CD4-positive, CD25-positive, alpha-beta regulatory T cell (primary cell): ENCODE data around the gene ZBTB7B. TPM values are rescaled to one million over a fixed set of nuclear protein-coding genes. Genes with fewer than 3 reads are reported as not detected.
A peak's percentile ranks its signal among the peaks of the same experiment; 100 is the strongest.

Source experiments
- ATAC-seq, 2 donors: fragments of 150-1000 bp; cut with Tn5 transposase; one replicate each; pipeline ENCODE4 v1.10.0; 2021; ENCODE audit warnings: low read depth in 2 of 2, moderate number of reproducible peaks in 2 of 2, moderate library complexity in 1 of 2
- DNase-seq, 3 donors: peaks; one replicate each; pipeline versions ENCODE4 v3.0.0 to v3.0.0-alpha.2; 2012 to 2022; ENCODE audit warnings: mixed read lengths in 1 of 3
- H3K27ac ChIP-seq: one replicate; pipeline ENCODE4 v1.7.0; 2013; ENCODE audit warnings: mild to moderate bottlenecking, low read length; ENCODE audit not compliant: insufficient read depth, poor library complexity, severe bottlenecking
- H3K27me3 ChIP-seq: one replicate; pipeline ENCODE4 v1.7.0; 2013; ENCODE audit warnings: low read length; ENCODE audit not compliant: control insufficient read depth, insufficient read depth
- H3K36me3 ChIP-seq: one replicate; pipeline ENCODE4 v1.7.0; 2013; ENCODE audit warnings: mild to moderate bottlenecking, low read length, moderate library complexity; ENCODE audit not compliant: control insufficient read depth, insufficient read depth
- H3K4me1 ChIP-seq: 2 replicates; pipeline ENCODE4 v1.7.0; 2013; ENCODE audit warnings: mild to moderate bottlenecking, low read length; ENCODE audit not compliant: insufficient read depth, control insufficient read depth, poor library complexity, severe bottlenecking
- H3K4me3 ChIP-seq: one replicate; pipeline ENCODE4 v1.7.0; 2013; ENCODE audit warnings: low read depth, mild to moderate bottlenecking, low read length, moderate library complexity
- H3K9me3 ChIP-seq, 2 experiments: 1 replicate in 1 of 2; 2 replicates in 1 of 2; pipeline ENCODE4 v1.7.0; 2013; ENCODE audit warnings: low read length in 2 of 2, mild to moderate bottlenecking in 1 of 2, moderate library complexity in 1 of 2; ENCODE audit not compliant: control insufficient read depth in 2 of 2
- H3K27ac Mint-ChIP-seq, 3 donors: one replicate each; pipeline ENCODE4 v1.8.0; 2020 to 2022; ENCODE audit warnings: mild to moderate bottlenecking in 3 of 3, mixed read lengths in 3 of 3, moderate library complexity in 2 of 3
- H3K27me3 Mint-ChIP-seq: one replicate; pipeline ENCODE4 v1.8.0; 2022; ENCODE audit warnings: mild to moderate bottlenecking, mixed read lengths
- H3K36me3 Mint-ChIP-seq: one replicate; pipeline ENCODE4 v1.8.0; 2020; ENCODE audit warnings: mixed read lengths
- H3K4me1 Mint-ChIP-seq, 4 donors: one replicate each; pipeline ENCODE4 v1.8.0; 2020 to 2022; ENCODE audit warnings: mixed read lengths in 4 of 4, mild to moderate bottlenecking in 1 of 4
- H3K4me3 Mint-ChIP-seq, 4 donors: one replicate each; pipeline ENCODE4 v1.8.0; 2020 to 2022; ENCODE audit warnings: mild to moderate bottlenecking in 4 of 4, mixed read lengths in 4 of 4, moderate library complexity in 3 of 4
- H3K9me3 Mint-ChIP-seq, 7 donors: one replicate each; pipeline ENCODE4 v1.8.0; 2020 to 2022; ENCODE audit warnings: mixed read lengths in 7 of 7, mild to moderate bottlenecking in 3 of 7, moderate library complexity in 2 of 7
- polyA plus RNA-seq, 4 donors: library from polyadenylated mRNA; unstranded; fragments of 300-500 nt; fragmentation: Illumina TruSeq; gene quantifications; one replicate each; pipeline ENCODE4 v1.2.3, GENCODE V29; 2021
- total RNA-seq: library from RNA; stranded (reverse); gene quantifications from one replicate; pipeline ENCODE4 v1.2.3, GENCODE V29; 2022

ZBTB7B gene
- total RNA-seq (68.0 TPM), polyA plus RNA-seq (1 to 10 TPM; 3.7 to 6.5 (median 5.3) TPM)

GRCh38 chr1:155002464-155003226, at the start of gene ZBTB7B:
TSS of gene ZBTB7B (plus strand) at chr1:155002802. CDS start at chr1:155014661, 11,859 bp downstream.
- ATAC-seq (peak; percentile 0 to 1), DNase-seq (peak in 1 of 3 donors; percentile 29)
- H3K27me3 ChIP-seq: no peaks in the 10 kb centered on the region
- peak within 1 kb of the TSS; percentile 99 for H3K4me3 Mint-ChIP-seq
- peak within 1 kb of the TSS; percentile 92 to 97 (median 96) for H3K27ac Mint-ChIP-seq
- H3K9me3 Mint-ChIP-seq: peaks cover 0 to 2% (median 0%) of the 10 kb centered on the region in 7 donors
- no peaks in the 10 kb centered on the region for H3K36me3 ChIP-seq
- H3K27me3 Mint-ChIP-seq: no peaks in the 10 kb centered on the region
- H3K4me1 ChIP-seq: peaks cover 76% of the 10 kb centered on the region
- peak within 1 kb of the TSS; percentile 92 for H3K4me3 ChIP-seq
- no peaks in the 10 kb centered on the region for H3K9me3 ChIP-seq
- peaks cover 11 to 59% (median 37%) of the 10 kb centered on the region in 4 donors for H3K4me1 Mint-ChIP-seq
- H3K27ac ChIP-seq: peak within 1 kb of the TSS; percentile 96
- no peaks in the 10 kb centered on the region for H3K36me3 Mint-ChIP-seq

- DNase-seq: no peak
- no peaks in the 10 kb centered on the region for H3K27me3 ChIP-seq
- Mint-ChIP-seq H3K27ac (peak overlapping the region; percentile 99 to 100 (median 100)), H3K4me3 (peak overlapping the region; percentile 95 to 98 (median 98)), H3K9me3 (peaks cover 0 to 5% (median 0%) of the 10 kb centered on the region in 7 donors), H3K27me3 (peaks cover 6% of the 10 kb centered on the region), H3K4me1 (peaks cover 0 to 90% (median 51%) of the 10 kb centered on the region in 4 donors), H3K36me3 (peaks cover 33% of the 10 kb centered on the region)
- H3K9me3 ChIP-seq: no peaks in the 10 kb centered on the region
- H3K4me1 ChIP-seq: peaks cover 82% of the 10 kb centered on the region
- peak overlapping the region; percentile 100 for H3K27ac ChIP-seq
- ATAC-seq: no peak
- peak overlapping the region; percentile 91 for H3K4me3 ChIP-seq
- peaks cover 34% of the 10 kb centered on the region for H3K36me3 ChIP-seq
Measured at GRCh38 chr1:154953611-154954038, 49.0 kb upstream of the ZBTB7B start.

- ATAC-seq: no peak
- peak overlapping the region; percentile 99 to 100 (median 100) for H3K27ac Mint-ChIP-seq
Measured at GRCh38 chr1:154954541-154954940, 48.1 kb upstream of the ZBTB7B start.

GRCh38 chr1:154955039-154955717, 47.4 kb upstream of the ZBTB7B start:
- Histone ChIP-seq H3K27me3 (no peaks in the 10 kb centered on the region), H3K9me3 (no peaks in the 10 kb centered on the region), H3K4me3 (peak overlapping the region; percentile 91), H3K27ac (peak overlapping the region; percentile 100), H3K4me1 (peaks cover 83% of the 10 kb centered on the region), H3K36me3 (peaks cover 39% of the 10 kb centered on the region)
- H3K27me3 Mint-ChIP-seq: peaks cover 6% of the 10 kb centered on the region
- ATAC-seq (peak; percentile 90 to 91), DNase-seq (peak; percentile 95 to 98 (median 96))
- peaks cover 26% of the 10 kb centered on the region for H3K36me3 Mint-ChIP-seq
- peaks cover 0 to 4% (median 0%) of the 10 kb centered on the region in 7 donors for H3K9me3 Mint-ChIP-seq
- peak overlapping the region; percentile 99 to 100 (median 100) for H3K27ac Mint-ChIP-seq
- H3K4me3 Mint-ChIP-seq: peak overlapping the region; percentile 95 to 98 (median 98)
- H3K4me1 Mint-ChIP-seq: peaks cover 0 to 84% (median 48%) of the 10 kb centered on the region in 4 donors

More at GRCh38 chr1:154954541-154954940, 48.1 kb upstream of the ZBTB7B start:
- H3K9me3 ChIP-seq: no peaks in the 10 kb centered on the region
- peaks cover 38% of the 10 kb centered on the region for H3K36me3 ChIP-seq
- H3K4me3 ChIP-seq: peak overlapping the region; percentile 91
- peak overlapping the region; percentile 100 for H3K27ac ChIP-seq
- peaks cover 6% of the 10 kb centered on the region for H3K27me3 Mint-ChIP-seq
- H3K27me3 ChIP-seq: no peaks in the 10 kb centered on the region
- no peak for DNase-seq
- H3K36me3 Mint-ChIP-seq: peaks cover 26% of the 10 kb centered on the region
- H3K4me1 ChIP-seq: peaks cover 79% of the 10 kb centered on the region
- peaks cover 0 to 4% (median 0%) of the 10 kb centered on the region in 7 donors for H3K9me3 Mint-ChIP-seq
- peak overlapping the region; percentile 95 to 98 (median 98) for H3K4me3 Mint-ChIP-seq
- peaks cover 0 to 82% (median 47%) of the 10 kb centered on the region in 4 donors for H3K4me1 Mint-ChIP-seq

- Histone ChIP-seq H3K4me3 (peak within 1 kb of the TSS; percentile 91), H3K9me3 (no peaks in the 10 kb centered on the region), H3K27ac (peak within 1 kb of the TSS; percentile 100), H3K36me3 (peaks cover 32% of the 10 kb centered on the region), H3K27me3 (no peaks in the 10 kb centered on the region), H3K4me1 (peaks cover 83% of the 10 kb centered on the region)
- Mint-ChIP-seq H3K4me3 (peak within 1 kb of the TSS; percentile 95 to 98 (median 98)), H3K9me3 (peaks cover 0 to 4% (median 0%) of the 10 kb centered on the region in 7 donors), H3K27ac (peak within 1 kb of the TSS; percentile 99 to 100 (median 100)), H3K27me3 (peaks cover 6% of the 10 kb centered on the region), H3K36me3 (peaks cover 20% of the 10 kb centered on the region), H3K4me1 (peaks cover 5 to 84% (median 47%) of the 10 kb centered on the region in 4 donors)
- ATAC-seq (peak; percentile 52), DNase-seq (peak; percentile 80 to 95 (median 94))
Measured at GRCh38 chr1:154955718-154956543, 46.7 kb upstream of the ZBTB7B start, which contains the start of gene PBXIP1. TSS of gene PBXIP1 (minus strand) at chr1:154956099. CDS start at chr1:154953721, 2,378 bp downstream.

GRCh38 chr1:154956544-154956941, 46.1 kb upstream of the ZBTB7B start:
- H3K36me3 Mint-ChIP-seq: peaks cover 22% of the 10 kb centered on the region
- Histone ChIP-seq H3K27ac (peak overlapping the region; percentile 100), H3K9me3 (no peaks in the 10 kb centered on the region), H3K36me3 (peaks cover 25% of the 10 kb centered on the region), H3K4me1 (peaks cover 80% of the 10 kb centered on the region), H3K4me3 (peak overlapping the region; percentile 91), H3K27me3 (no peaks in the 10 kb centered on the region)
- H3K27ac Mint-ChIP-seq: peak overlapping the region; percentile 99 to 100 (median 100)
- ATAC-seq (no peak), DNase-seq (no peak)
- H3K27me3 Mint-ChIP-seq: peaks cover 6% of the 10 kb centered on the region
- H3K9me3 Mint-ChIP-seq: peaks cover 0 to 4% (median 0%) of the 10 kb centered on the region in 7 donors
- H3K4me3 Mint-ChIP-seq: peak overlapping the region; percentile 95 to 98 (median 98)
- H3K4me1 Mint-ChIP-seq: peaks cover 6 to 81% (median 47%) of the 10 kb centered on the region in 4 donors
